Heart left ventricle (tissue), 16 donors: ENCODE results near the gene EGLN1. TPM values are rescaled to one million over a fixed set of nuclear protein-coding genes. Genes with fewer than 3 reads are reported as not detected.

ENCODE experiments used
- ATAC-seq, 4 donors: fragments of 200-7000 bp; cut with Tn5 transposase; one replicate each; pipeline ENCODE4 v1.9.1; 2020 to 2022; ENCODE audit warnings: moderate library complexity in 4 of 4, mild to moderate bottlenecking in 3 of 4, moderate number of reproducible peaks in 1 of 4
- DNase-seq, 5 donors: peaks; one replicate each; pipeline ENCODE4 v3.0.0-alpha.2; 2020
- H3K27ac ChIP-seq, 12 donors: fragments of 200-600 bp; sonication (generic) in 4 of 12; one replicate each; pipeline versions ENCODE4 v1.5.0 to v1.8.0; 2016 to 2022; ENCODE audit warnings: mild to moderate bottlenecking in 2 of 12
- H3K27me3 ChIP-seq, 9 donors: fragments of 200-600 bp; sonication (generic) in 2 of 9; one replicate each; pipeline versions ENCODE4 v1.5.1 to v1.8.0; 2016 to 2022; ENCODE audit warnings: mild to moderate bottlenecking in 3 of 9
- H3K36me3 ChIP-seq, 9 donors: fragments of 200-600 bp; sonication (generic) in 2 of 9; one replicate each; pipeline versions ENCODE4 v1.5.0 to v1.8.0; 2018 to 2022; ENCODE audit warnings: mild to moderate bottlenecking in 2 of 9
- H3K4me1 ChIP-seq, 12 donors: fragments of 200-600 bp; sonication (generic) in 4 of 12; one replicate each; pipeline versions ENCODE4 v1.5.0 to v1.8.0; 2016 to 2022; ENCODE audit warnings: mild to moderate bottlenecking in 3 of 12
- H3K4me3 ChIP-seq, 12 donors: fragments of 200-600 bp; sonication (generic) in 4 of 12; one replicate each; pipeline versions ENCODE4 v1.5.0 to v1.8.0; 2017 to 2022; ENCODE audit warnings: mild to moderate bottlenecking in 9 of 12, moderate library complexity in 4 of 12
- H3K9me3 ChIP-seq, 12 donors: fragments of 200-600 bp; sonication (generic) in 4 of 12; one replicate each; pipeline versions ENCODE4 v1.5.0 to v1.8.0; 2016 to 2022; ENCODE audit warnings: mild to moderate bottlenecking in 1 of 12
- CTCF ChIP-seq, 12 donors: fragments of 200-600 bp; sonication (generic) in 4 of 12; IDR thresholded peaks; one replicate each; pipeline versions ENCODE4 v1.5.0 to v1.8.0; 2018 to 2022; ENCODE audit warnings: antibody characterized with exemption in 12 of 12, mild to moderate bottlenecking in 5 of 12
- POLR2A ChIP-seq, 2 donors: fragments of 450-650 bp; IDR thresholded peaks; one replicate each; pipeline ENCODE4 v1.6.1; 2017; ENCODE audit warnings: antibody characterized with exemption in 2 of 2, mild to moderate bottlenecking in 2 of 2, moderate library complexity in 2 of 2
- WGBS, 4 donors: extraction: QIAGEN DNeasy Blood & Tissue Kit in 2 of 4; methylation state at CpG; one replicate each; pipeline versions ENCODE4 v1.1.5 to v1.1.7; 2013 to 2018; 5-methylcytosine and 5-hydroxymethylcytosine counted together
- intact Hi-C, 10 donors: fragments of 100-400 bp; cut with DNase I; formaldehyde crosslinking; loops; one replicate each; pipeline versions ENCODE4 v1.11.1 to v1.14.2; 2022
- polyA plus RNA-seq, 2 donors: library from polyadenylated mRNA; stranded (reverse); fragments of 200-250 nt; gene quantifications; one replicate each; pipeline ENCODE4 v1.2.3, GENCODE V29; 2013
- total RNA-seq, 9 donors: library from RNA; depleted of rRNA in 2 of 9; stranded (reverse); fragments of >200 nt in 2 of 9; fragmentation: NEBNext Ultra II Directional in 3 of 9; extraction: Animal tissue kit (Norgen Biotek cat#: 25700) in 3 of 9; gene quantifications; one replicate each; pipeline versions ENCODE4 v1.1.0 to v1.2.4, GENCODE V29; 2016 to 2023
- donor health status: ischemic (EF 13 %, LVEDD 7.1; RV severe dilation, severe dysfunction).
- donor health status: healthy with polysubstance abuse.
- donor health status: DM: no; HTN: yes; CAD: no.
- donor health status: DM: no; HTN: no; CAD: no.
- donor health status: ischemic (EF 25% LVEDD 6.9; RV normal size, moderate dysfunction).
- donor health status: ischemic (EF 25% LVEDD 5.7; RV mildly dilated, moderate dysfunction).
- donor health status: healthy.
- donor health status: DM: yes; HTN: yes; CAD: no.
- donor health status: ischemic (EF 35%, LVEDD 5.7; RV mildly dilated, moderate dysfunction).
- donor health status: nonischemic (EF 11% LVEDD 7.7; RV severe dilation, severe dysfunction).
- donor health status: DM: yes; HTN: yes; CAD: no.
- donor health status: PGD.
- donor health status: ischemic (EF 29% LVEDD 5.4; RV normal size, mild dysfunction).
- donor health status: nonischemic (EF 23%, LVEDD 6.1; RV moderate dilation, normal function).

The EGLN1 gene
- total and polyA plus RNA-seq, 11 donors = 20.8 to 122 (median 70.0) TPM

GRCh38 chr1:231372501-231372900, 49.6 kb downstream of the EGLN1 start:
- DNase-seq (no peak), ATAC-seq (no peak)
- Histone ChIP-seq H3K36me3 (peaks cover 0 to 51% (median 23%) of the 10 kb centered on the region in 9 donors), H3K4me1 (peaks cover 0 to 28% (median 17%) of the 10 kb centered on the region in 12 donors), H3K9me3 (no peaks in the 10 kb centered on the region), H3K4me3 (no peak overlapping the region), H3K27me3 (no peaks in the 10 kb centered on the region), H3K27ac (no peak overlapping the region)
- intact Hi-C loops = no loop called here
- TF ChIP-seq POLR2A (IDR thresholded peaks at IDR 0.05) (no peak), CTCF (IDR thresholded peaks at IDR 0.05) (no peak)

- H3K4me1 ChIP-seq = peaks cover 0 to 7% (median 0%) of the 10 kb centered on the region in 12 donors
- DNase-seq = no peak
- H3K27ac ChIP-seq = no peak overlapping the region
- no peaks in the 10 kb centered on the region for H3K27me3 ChIP-seq
- H3K36me3 ChIP-seq = peaks cover 0 to 83% (median 53%) of the 10 kb centered on the region in 9 donors
- peak in 2 of 12 donors; percentile 11 to 12 for TF ChIP-seq CTCF (IDR thresholded peaks at IDR 0.05)
- no peak for TF ChIP-seq POLR2A (IDR thresholded peaks at IDR 0.05)
- intact Hi-C loops = no loop called here
- peak in 1 of 4 donors; percentile 24 for ATAC-seq
- no peaks in the 10 kb centered on the region for H3K9me3 ChIP-seq
- 69 to 73% (median 71%) methylated on average over 3 of the region's 3 CpGs for whole genome bisulfite sequencing, 4 donors
- H3K4me3 ChIP-seq = no peak overlapping the region
Measured at GRCh38 chr1:231369282-231369681, 52.8 kb downstream of the EGLN1 start.

GRCh38 chr1:231364192-231364591, 57.9 kb downstream of the EGLN1 start:
- Histone ChIP-seq H3K9me3 (no peaks in the 10 kb centered on the region), H3K27ac (no peak overlapping the region), H3K27me3 (no peaks in the 10 kb centered on the region), H3K4me3 (no peak overlapping the region), H3K36me3 (peaks cover 0 to 81% (median 37%) of the 10 kb centered on the region in 9 donors), H3K4me1 (peaks cover 0 to 20% (median 4%) of the 10 kb centered on the region in 12 donors)
- intact Hi-C loops = loop anchor here in 3 of 10 donors (5.0 kb wide), 3 partner anchors 48 to 238 kb away; no protein-coding TSS in a partner anchor
- WGBS, 4 donors = 73 to 81% (median 78%) methylated on average over 5 of the region's 5 CpGs
- TF ChIP-seq CTCF (IDR thresholded peaks at IDR 0.05) = no peak
- no peak for TF ChIP-seq POLR2A (IDR thresholded peaks at IDR 0.05)
- no peak for DNase-seq
- ATAC-seq = no peak

- no peak for TF ChIP-seq POLR2A (IDR thresholded peaks at IDR 0.05)
- TF ChIP-seq CTCF (IDR thresholded peaks at IDR 0.05) = no peak
- Histone ChIP-seq H3K4me3 (no peak overlapping the region), H3K27ac (no peak overlapping the region), H3K9me3 (no peaks in the 10 kb centered on the region), H3K36me3 (peaks cover 0 to 79% (median 31%) of the 10 kb centered on the region in 9 donors), H3K4me1 (peaks cover 0 to 20% (median 5%) of the 10 kb centered on the region in 12 donors), H3K27me3 (no peaks in the 10 kb centered on the region)
- ATAC-seq (no peak), DNase-seq (no peak)
- WGBS, 4 donors = 77 to 85% (median 80%) methylated on average over 1 of the region's 1 CpG
- intact Hi-C loops = loop anchor here in 3 of 10 donors (5.0 kb wide), 3 partner anchors 49 to 239 kb away; no protein-coding TSS in a partner anchor
Measured at GRCh38 chr1:231363624-231364023, 58.5 kb downstream of the EGLN1 start.
